H1 (cell line): ENCODE measurements around the gene ENTR1. TPM values are rescaled to one million over a fixed set of nuclear protein-coding genes. Genes with fewer than 3 reads are reported as not detected.

ENCODE experiments used
- CTCF ChIA-PET: fragments of 300-600 bp; sonication (Branson Sonifier 250); formaldehyde crosslinking; loops from one replicate; lab custom pipeline; 2021; ENCODE audit not compliant: partially characterized antibody; lab: Charles Lee
- POLR2A ChIA-PET: fragments of 300-600 bp; sonication (Branson Sonifier 250); formaldehyde crosslinking; loops from one replicate; lab custom pipeline; 2021; ENCODE audit warnings: inconsistent platforms; ENCODE audit not compliant: partially characterized antibody; lab: Charles Lee
- DNase-seq, 2 experiments: peaks; one replicate each; pipeline versions ENCODE4 v3.0.0 to v3.0.0-alpha.2; 2010 to 2022; ENCODE audit warnings: low spot score in 2 of 2, low read depth in 1 of 2, mixed read lengths in 1 of 2
- FAIRE-seq: peaks from 2 replicates; lab custom pipeline; 2011; peaks lifted over from hg19 to GRCh38; lab: Jason Lieb, UNC
- H2AFZ ChIP-seq: 2 replicates; pipeline ENCODE4 v1.8.1; 2012; ENCODE audit warnings: low read length, inconsistent platforms
- H2AK5ac ChIP-seq: 2 replicates; pipeline ENCODE4 v1.6.1; 2013; ENCODE audit warnings: low read depth, low read length
- H2BK120ac ChIP-seq: replicated peaks from 2 replicates; pipeline ENCODE3; 2013; ENCODE audit warnings: low read depth, low read length, inconsistent platforms
- H2BK12ac ChIP-seq: 2 replicates; pipeline ENCODE4 v1.6.1; 2013; ENCODE audit warnings: low read depth, low read length
- H2BK15ac ChIP-seq: 2 replicates; pipeline ENCODE4 v1.6.1; 2013; ENCODE audit warnings: low read length
- H2BK20ac ChIP-seq: 2 replicates; pipeline ENCODE4 v1.6.1; 2013; ENCODE audit warnings: low read length
- H2BK5ac ChIP-seq: 2 replicates; pipeline ENCODE4 v1.6.1; 2013; ENCODE audit warnings: low read depth, low read length
- H3K14ac ChIP-seq: 2 replicates; pipeline ENCODE4 v1.6.1; 2013; ENCODE audit warnings: inconsistent platforms; ENCODE audit not compliant: insufficient read length
- H3K18ac ChIP-seq: 2 replicates; pipeline ENCODE4 v1.6.1; 2013; ENCODE audit warnings: low read length; ENCODE audit errors: extremely low read depth
- H3K23ac ChIP-seq: 2 replicates; pipeline ENCODE4 v1.6.1; 2013; ENCODE audit warnings: inconsistent platforms; ENCODE audit not compliant: insufficient read length
- H3K23me2 ChIP-seq: 2 replicates; pipeline ENCODE4 v1.6.1; 2013; ENCODE audit warnings: low read depth, low read length
- H3K27ac ChIP-seq: 2 replicates; pipeline ENCODE4 v1.6.1; 2011; ENCODE audit warnings: low read depth, low read length, inconsistent platforms
- H3K27me3 ChIP-seq, 4 experiments: replicated peaks in 1 of 4; 1 replicate in 1 of 4; 2 replicates in 3 of 4; pipeline versions ENCODE4 v1.6.1 to v1.8.1; 2011 to 2013; ENCODE audit warnings: low read length in 3 of 4, mild to moderate bottlenecking in 3 of 4, inconsistent platforms in 2 of 4, mixed read lengths in 2 of 4, moderate library complexity in 1 of 4; ENCODE audit not compliant: control insufficient read depth in 3 of 4, insufficient read depth in 3 of 4; ENCODE audit errors: extremely low read depth in 1 of 4
- H3K36me3 ChIP-seq, 4 experiments: 2 replicates each; pipeline versions ENCODE4 v1.6.1 to v1.8.1; 2011 to 2013; ENCODE audit warnings: mild to moderate bottlenecking in 4 of 4, low read length in 3 of 4, moderate library complexity in 2 of 4, control low read depth in 1 of 4, inconsistent platforms in 1 of 4; ENCODE audit not compliant: insufficient read depth in 4 of 4, control insufficient read depth in 2 of 4
- H3K4ac ChIP-seq: replicated peaks from 2 replicates; pipeline ENCODE3; 2013; ENCODE audit warnings: low read length, low read depth, mixed read lengths, inconsistent platforms; ENCODE audit not compliant: insufficient read length
- H3K4me1 ChIP-seq, 4 experiments: replicated peaks in 1 of 4; 1 replicate in 1 of 4; 2 replicates in 3 of 4; pipeline versions ENCODE4 v1.6.1 to v1.8.1; 2011 to 2013; ENCODE audit warnings: low read length in 3 of 4, inconsistent platforms in 2 of 4, mixed read lengths in 1 of 4; ENCODE audit not compliant: insufficient read depth in 4 of 4, control insufficient read depth in 3 of 4
- H3K4me2 ChIP-seq, 2 experiments: 2 replicates each; pipeline versions ENCODE4 v1.6.1 to v1.8.1; 2011 to 2013; ENCODE audit warnings: low read depth in 2 of 2, low read length in 2 of 2, control low read depth in 1 of 2, inconsistent platforms in 1 of 2, mild to moderate bottlenecking in 1 of 2; ENCODE audit not compliant: insufficient read depth in 1 of 2
- H3K4me3 ChIP-seq, 4 experiments: fragments of 200-600, 300-600 bp in 1 of 4; sonication (generic), shearing (Covaris generic), sonication (Bioruptor Twin) in 1 of 4; 2 replicates each; pipeline versions ENCODE4 v1.5.1 to v1.8.1; 2011 to 2016; ENCODE audit warnings: low read length in 4 of 4, low read depth in 3 of 4, control low read depth in 2 of 4, inconsistent platforms in 2 of 4, mild to moderate bottlenecking in 2 of 4, mixed read lengths in 1 of 4, moderate library complexity in 1 of 4; ENCODE audit not compliant: insufficient read depth in 2 of 4; ENCODE audit errors: extremely low read depth in 1 of 4
- H3K56ac ChIP-seq: replicated peaks from 2 replicates; pipeline ENCODE3; 2013; ENCODE audit warnings: low read depth, mild to moderate bottlenecking, mixed read lengths, low read length, inconsistent platforms; ENCODE audit not compliant: insufficient read length
- H3K79me1 ChIP-seq: 2 replicates; pipeline ENCODE4 v1.6.1; 2013; ENCODE audit warnings: low read depth, low read length, control low read depth
- H3K79me2 ChIP-seq, 2 experiments: 2 replicates each; pipeline versions ENCODE4 v1.6.1 to v1.8.1; 2012 to 2013; ENCODE audit warnings: low read length in 2 of 2, mild to moderate bottlenecking in 2 of 2, inconsistent platforms in 1 of 2; ENCODE audit not compliant: insufficient read depth in 2 of 2, control insufficient read depth in 1 of 2
- H3K9ac ChIP-seq, 4 experiments: replicated peaks in 1 of 4; 1 replicate in 1 of 4; 2 replicates in 3 of 4; pipeline versions ENCODE4 v1.6.1 to v1.8.1; 2011 to 2013; ENCODE audit warnings: low read depth in 3 of 4, low read length in 3 of 4, control low read depth in 2 of 4, mild to moderate bottlenecking in 2 of 4, moderate library complexity in 2 of 4, inconsistent platforms in 1 of 4; ENCODE audit errors: extremely low read depth in 1 of 4
- H3K9me3 ChIP-seq, 2 experiments: 2 replicates each; pipeline versions ENCODE4 v1.6.1 to v1.8.1; 2012 to 2013; ENCODE audit warnings: mild to moderate bottlenecking in 2 of 2, moderate library complexity in 2 of 2, control low read depth in 1 of 2, inconsistent platforms in 1 of 2, low read depth in 1 of 2, low read length in 1 of 2, mixed read lengths in 1 of 2; ENCODE audit not compliant: insufficient read depth in 2 of 2
- H4K20me1 ChIP-seq, 2 experiments: replicated peaks in 1 of 2; 2 replicates each; pipeline versions ENCODE3 to v1.8.1; 2011 to 2013; ENCODE audit warnings: inconsistent platforms in 2 of 2, low read length in 2 of 2, mild to moderate bottlenecking in 1 of 2; ENCODE audit not compliant: insufficient read depth in 2 of 2, control insufficient read depth in 1 of 2
- H4K5ac ChIP-seq: 2 replicates; pipeline ENCODE4 v1.6.1; 2013; ENCODE audit warnings: low read length, low read depth, mixed read lengths, inconsistent platforms; ENCODE audit not compliant: insufficient read length
- H4K8ac ChIP-seq: 2 replicates; pipeline ENCODE4 v1.8.0; 2013; ENCODE audit warnings: mild to moderate bottlenecking, moderate library complexity, low read length, inconsistent platforms; ENCODE audit not compliant: insufficient read depth; ENCODE audit errors: extremely low read depth
- H4K91ac ChIP-seq: replicated peaks from 2 replicates; pipeline ENCODE3; 2013; ENCODE audit warnings: low read length, mixed read lengths, inconsistent platforms; ENCODE audit not compliant: insufficient read length
- BACH1 ChIP-seq: IDR thresholded peaks from 2 replicates; pipeline ENCODE4 v1.6.1; 2012; ENCODE audit warnings: low read length, improper control_type of control experiment
- CEBPB ChIP-seq: IDR thresholded peaks from 2 replicates; pipeline ENCODE4 v1.6.1; 2012; ENCODE audit warnings: low read depth, low read length
- CHD2 ChIP-seq: IDR thresholded peaks from 2 replicates; pipeline ENCODE4 v1.6.1; 2012; ENCODE audit warnings: low read length, improper control_type of control experiment
- FOSL1 ChIP-seq: IDR thresholded peaks from 2 replicates; pipeline ENCODE4 v1.6.1; 2011; ENCODE audit warnings: mild to moderate bottlenecking, low read depth, low read length, moderate library complexity; ENCODE audit not compliant: insufficient read depth
- JUN ChIP-seq: IDR thresholded peaks from 2 replicates; pipeline ENCODE4 v1.6.1; 2011; ENCODE audit warnings: low read depth, mild to moderate bottlenecking, improper control_type of control experiment, low read length
- NRF1 ChIP-seq: IDR thresholded peaks from 2 replicates; pipeline ENCODE4 v1.6.1; 2011; ENCODE audit warnings: mild to moderate bottlenecking, low read depth, low read length, improper control_type of control experiment
- POLR2A ChIP-seq, 2 experiments: IDR thresholded peaks; 1 replicate in 1 of 2; 2 replicates in 1 of 2; pipeline ENCODE4 v1.6.1; 2011; ENCODE audit warnings: low read depth in 2 of 2, low read length in 2 of 2, mild to moderate bottlenecking in 2 of 2; ENCODE audit errors: control extremely low read depth in 1 of 2
- SRF ChIP-seq: IDR thresholded peaks from 2 replicates; pipeline ENCODE4 v1.6.1; 2011; ENCODE audit warnings: mild to moderate bottlenecking, low read depth, low read length, moderate library complexity
- TCF12 ChIP-seq: IDR thresholded peaks from 2 replicates; pipeline ENCODE4 v1.6.1; 2011; ENCODE audit warnings: low read depth, mild to moderate bottlenecking, low read length
- WGBS, 2 experiments: shearing (Covaris generic) in 1 of 2; methylation state at CpG; one replicate each; pipeline versions ENCODE4 v1.1.6 to v1.1.7; 2013 to 2015; ENCODE audit warnings: low lambda C conversion rate in 2 of 2, mixed read lengths in 2 of 2, inconsistent platforms in 1 of 2, low coverage in 1 of 2, missing lambda C conversion rate in 1 of 2; ENCODE audit not compliant: insufficient replicate concordance in 2 of 2, insufficient coverage in 1 of 2, insufficient read length in 1 of 2; ENCODE audit errors: extremely low coverage in 1 of 2, missing lambda C conversion rate in 1 of 2; 5-methylcytosine and 5-hydroxymethylcytosine counted together
- polyA plus RNA-seq, 7 experiments: library from polyadenylated mRNA; depleted of rRNA in 3 of 7; stranded (reverse) in 5 of 7; unstranded in 2 of 7; fragments of >200 nt in 5 of 7; fragments of 200-250 nt in 2 of 7; gene quantifications; 1 replicate in 5 of 7; 2 replicates in 1 of 7; 4 replicates in 1 of 7; pipeline versions ENCODE4 v1.2.1 to v1.2.3, GENCODE V29; 2011 to 2013; ENCODE audit warnings: missing spikeins in 2 of 7, mixed read lengths in 2 of 7
- total RNA-seq: library from RNA; stranded (reverse); fragmentation: NEBNext Ultra II Directional; extraction: Animal tissue kit (Norgen Biotek cat#: 25700); gene quantifications from 2 replicates; pipeline ENCODE4 v1.2.1, GENCODE V29; 2021
- TF ChIP-seq, protein P1 (sequence below): IDR thresholded peaks from 2 replicates; pipeline ENCODE4 v1.6.1; 2011; ENCODE audit warnings: low read length, improper control_type of control experiment

The ENTR1 gene
- total and polyA plus RNA-seq, 2 of the 8 experiments (the other 6 are each of a cell fraction or from before 2014, with no cell fraction given) = 65.2 to 102 TPM

DNA sequence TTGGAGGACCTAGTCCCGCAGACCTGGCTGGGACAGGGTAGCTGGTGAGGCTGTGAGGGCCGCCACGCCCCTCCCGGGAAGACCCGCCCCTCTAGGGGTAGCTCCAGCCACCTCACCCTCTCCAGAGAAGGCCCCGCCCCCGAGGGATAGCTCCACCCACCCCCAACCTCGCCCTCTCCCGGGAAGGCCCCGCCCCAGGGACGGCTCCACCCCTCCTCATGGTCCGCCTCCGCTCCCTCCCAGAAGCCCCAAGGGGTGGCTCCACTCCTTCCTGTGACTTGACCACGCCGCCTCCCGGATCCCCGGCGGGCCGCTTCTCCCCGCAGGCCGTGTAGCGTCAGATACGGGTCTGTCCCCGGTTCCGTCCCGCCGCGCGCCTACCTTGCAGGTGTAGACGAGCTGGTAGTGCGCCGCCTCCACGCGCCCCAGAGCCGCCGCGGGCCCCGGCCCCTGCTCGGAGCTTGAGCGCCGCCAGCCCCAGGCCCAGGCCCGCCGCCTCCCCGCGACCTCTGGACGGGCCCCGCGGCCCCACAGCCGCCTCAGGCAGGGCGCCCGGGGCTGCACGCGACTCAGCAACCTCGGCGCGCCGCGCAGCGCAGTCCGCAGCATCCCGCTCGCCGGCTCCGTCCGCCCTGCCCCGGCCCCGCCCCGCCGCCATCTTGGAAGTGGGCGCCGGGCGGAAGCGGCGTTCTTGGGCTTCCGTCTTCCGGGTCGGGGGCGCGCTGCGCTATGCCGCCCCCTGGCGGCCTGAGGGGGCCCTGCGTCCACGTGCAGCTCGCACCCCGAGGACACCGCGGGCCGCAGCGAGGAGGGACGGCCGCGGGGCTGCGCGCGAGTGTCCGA, 47.1 kb downstream of the ENTR1 start, which contains the start of gene DNLZ:
Gene DNLZ, minus strand, starts transcription at position 639 of the 843 bp plus-strand sequence. Its CDS starts 30 bp downstream, at position 609.
- peaks cover 3% of the 10 kb centered on the region for H3K79me1 ChIP-seq
- H3K56ac ChIP-seq = peak within 1 kb of the TSS; percentile 24
- H3K79me2 ChIP-seq = no peaks in the 10 kb centered on the region
- peak within 1 kb of the TSS; percentile 24 for H4K5ac ChIP-seq
- no peak within 1 kb of the TSS for H2AFZ ChIP-seq
- H3K18ac ChIP-seq = peak within 1 kb of the TSS; percentile 83; the same call in 1 of the 2 replicates
- no peak within 1 kb of the TSS for H4K91ac ChIP-seq
- 7% methylated on average over 86 of the region's 97 CpGs; no CpG with 5 or more reads in 1 of the 2 experiments for WGBS, 2 experiments
- peak within 1 kb of the TSS; percentile 71 to 97 (median 80) for H3K4me3 ChIP-seq
- ChIA-PET POLR2A (interaction anchor here (0.5 to 15.8 kb wide), 17 partner anchors 9 to 962 kb away, joined by 3 to 137 read pairs (median 3); partner anchors contain the start of genes CARD9 and SNAPC4), CTCF (interaction anchor here (0.7 to 7.1 kb wide), 28 partner anchors 9 to 585 kb away, joined by 3 to 80 read pairs (median 4); partner anchors contain the start of genes CARD9 and GPSM1)
- H4K8ac ChIP-seq = peak within 1 kb of the TSS; percentile 95
- no peak within 1 kb of the TSS for H3K14ac ChIP-seq
- peaks cover 0 to 8% (median under 1%) of the 10 kb centered on the region in 4 experiments; a peak in 3 of 7 replicates for H3K4me1 ChIP-seq
- H3K36me3 ChIP-seq = peaks cover 0 to 2% (median 0%) of the 10 kb centered on the region in 4 experiments; a peak in 1 of 8 replicates
- H2BK20ac ChIP-seq = no peak within 1 kb of the TSS
- H3K4ac ChIP-seq = no peak within 1 kb of the TSS
- no peaks in the 10 kb centered on the region; the same call in 1 of the 2 replicates for H3K23me2 ChIP-seq
- H2BK5ac ChIP-seq = peak within 1 kb of the TSS; percentile 91; the same call in 1 of the 2 replicates
- peak within 1 kb of the TSS; percentile 45 to 69 for H3K4me2 ChIP-seq
- H2BK15ac ChIP-seq = peak within 1 kb of the TSS; percentile 19; the same call in 1 of the 2 replicates
- DNase-seq = peak; percentile 89 to 99
- H3K9me3 ChIP-seq = peaks cover 0 to 3% of the 10 kb centered on the region in 2 experiments; a peak in 1 of 4 replicates
- H3K27me3 ChIP-seq = peaks cover 0 to 2% (median 0%) of the 10 kb centered on the region in 4 experiments; a peak in 2 of 7 replicates
- no peak within 1 kb of the TSS for H3K23ac ChIP-seq
- FAIRE-seq = no peak
- H2BK12ac ChIP-seq = no peak within 1 kb of the TSS
- H4K20me1 ChIP-seq = peaks cover 3 to 7% of the 10 kb centered on the region in 2 experiments
- H3K27ac ChIP-seq = peak within 1 kb of the TSS; percentile 75; the same call in 1 of the 2 replicates
- H2AK5ac ChIP-seq = no peak within 1 kb of the TSS
- peak within 1 kb of the TSS in 3 of 4 experiments; percentile 70 to 93 (median 84); a peak in 5 of 7 replicates for H3K9ac ChIP-seq
- no peak within 1 kb of the TSS for H2BK120ac ChIP-seq
- TF ChIP-seq, protein P1, sequence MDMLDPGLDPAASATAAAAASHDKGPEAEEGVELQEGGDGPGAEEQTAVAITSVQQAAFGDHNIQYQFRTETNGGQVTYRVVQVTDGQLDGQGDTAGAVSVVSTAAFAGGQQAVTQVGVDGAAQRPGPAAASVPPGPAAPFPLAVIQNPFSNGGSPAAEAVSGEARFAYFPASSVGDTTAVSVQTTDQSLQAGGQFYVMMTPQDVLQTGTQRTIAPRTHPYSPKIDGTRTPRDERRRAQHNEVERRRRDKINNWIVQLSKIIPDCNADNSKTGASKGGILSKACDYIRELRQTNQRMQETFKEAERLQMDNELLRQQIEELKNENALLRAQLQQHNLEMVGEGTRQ = peak; percentile 35; the same call in 1 of the 2 replicates
- peak; percentile 86 for TF ChIP-seq TCF12
- TF ChIP-seq NRF1 = no peak
- TF ChIP-seq SRF = 0 out of 2 replicates have a peak, but pooled peaks have one; percentile 18
- TF ChIP-seq JUN = no peak
- TF ChIP-seq CEBPB = no peak
- TF ChIP-seq POLR2A (IDR thresholded peaks at IDR 0.05; ENCODE audit: control extremely low read depth in 1 of 2, low read depth in 2 of 2, low read length in 2 of 2) = peak in 1 of 2 experiments; percentile 79; a peak in 2 of 3 replicates
- TF ChIP-seq CHD2 = no peak
- no peak for TF ChIP-seq FOSL1
- peak; percentile 48; the same call in 1 of the 2 replicates for TF ChIP-seq BACH1
